ENCODE data around the gene MCF2L.
"Not testable (repeated sequence)": the region's sequence is repeated elsewhere in the genome, so short reads cannot be mapped to it uniquely, and the experiment has no call there.

The MCF2L gene

DNA sequence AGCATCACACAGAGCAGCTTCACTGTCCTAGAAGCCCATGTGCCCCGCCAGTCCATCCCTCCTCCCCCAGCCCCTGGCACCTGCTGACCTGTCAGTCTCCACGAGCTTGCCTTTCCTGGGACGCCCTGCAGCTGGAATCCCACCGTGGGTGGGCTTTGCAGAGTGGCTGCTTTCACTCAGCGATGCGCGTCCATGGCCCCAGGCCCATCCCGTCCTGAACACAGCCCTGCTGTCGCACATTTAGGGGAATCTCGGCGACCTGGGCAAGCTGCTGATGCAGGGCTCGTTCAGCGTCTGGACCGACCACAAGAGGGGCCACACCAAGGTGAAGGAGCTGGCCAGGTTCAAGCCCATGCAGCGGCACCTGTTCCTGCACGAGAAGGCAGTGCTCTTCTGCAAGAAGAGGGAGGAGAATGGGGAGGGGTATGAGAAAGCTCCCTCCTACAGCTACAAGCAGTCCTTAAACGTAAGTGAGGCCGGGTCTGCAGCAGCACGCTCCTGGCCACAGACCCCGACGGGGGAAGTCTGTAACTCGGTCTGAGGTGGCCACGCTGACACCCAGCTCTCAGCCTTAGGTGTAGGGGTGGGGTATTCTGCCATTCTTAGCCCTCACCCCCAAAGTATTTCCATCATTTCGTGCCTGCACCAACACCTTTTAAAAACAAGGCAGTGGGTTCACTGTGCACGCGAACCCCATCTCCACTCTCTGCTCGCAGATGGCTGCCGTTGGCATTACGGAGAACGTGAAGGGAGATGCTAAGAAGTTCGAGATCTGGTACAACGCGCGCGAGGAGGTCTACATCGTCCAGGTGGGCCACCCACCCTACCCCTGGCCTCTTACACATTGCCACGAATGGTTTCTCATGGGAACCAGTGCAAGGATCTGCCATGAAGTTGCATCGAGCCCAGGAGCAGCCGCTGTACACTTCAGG lies 118.2 kb downstream of the MCF2L start:
- no peak for DNase-seq

DNA sequence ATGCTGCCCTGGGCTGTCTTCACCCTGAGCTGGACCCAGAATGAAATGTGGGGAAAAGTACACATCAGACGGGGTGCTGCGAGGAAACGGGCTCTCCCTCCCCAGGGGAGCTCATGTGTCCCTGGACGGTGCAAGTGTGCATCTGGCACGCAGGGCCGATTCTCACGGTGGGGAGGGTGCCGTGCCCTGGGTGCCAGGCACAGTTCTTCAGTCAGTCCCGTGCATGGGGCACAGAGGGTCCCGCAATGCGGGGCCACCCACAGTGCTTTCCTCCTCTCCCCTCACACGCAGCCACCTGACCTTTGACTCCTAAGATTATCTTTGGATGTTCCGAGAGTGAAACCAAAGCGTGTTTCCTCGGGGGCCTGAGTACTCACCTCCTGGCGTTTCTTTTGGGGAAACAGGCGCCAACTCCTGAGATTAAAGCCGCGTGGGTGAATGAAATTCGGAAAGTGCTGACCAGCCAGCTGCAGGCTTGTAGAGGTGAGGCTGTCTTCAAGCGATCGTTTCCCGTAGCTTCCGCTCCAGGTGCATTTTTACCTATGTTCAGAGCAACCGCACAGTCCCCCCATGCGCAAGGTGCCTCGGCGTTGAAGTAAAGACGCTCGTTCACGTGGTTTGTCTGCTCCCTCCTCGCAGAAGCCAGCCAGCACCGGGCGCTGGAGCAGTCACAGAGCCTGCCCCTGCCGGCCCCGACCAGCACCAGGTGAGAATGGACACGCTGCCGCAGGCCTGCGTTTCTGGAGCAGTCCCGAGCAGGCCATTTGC lies 119.1 kb downstream of the MCF2L start:
- no peak for DNase-seq

DNA sequence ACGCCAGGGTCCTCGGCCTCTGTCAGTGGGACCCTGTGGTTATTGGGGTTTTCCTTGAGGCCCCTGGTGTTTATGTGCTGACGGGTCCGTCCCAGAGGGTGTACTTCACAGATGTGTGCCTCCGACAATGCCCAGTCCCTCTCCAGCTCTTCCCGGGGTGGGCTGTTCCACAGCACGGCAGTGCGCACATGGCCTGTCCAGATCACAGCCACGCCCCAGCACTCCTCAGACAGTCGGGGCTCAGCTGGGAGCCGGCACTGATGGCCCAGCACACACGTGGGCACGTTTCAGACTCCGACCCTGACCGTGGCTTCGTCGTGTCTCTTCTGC lies 119.6 kb downstream of the MCF2L start:
- no peak for DNase-seq

DNA sequence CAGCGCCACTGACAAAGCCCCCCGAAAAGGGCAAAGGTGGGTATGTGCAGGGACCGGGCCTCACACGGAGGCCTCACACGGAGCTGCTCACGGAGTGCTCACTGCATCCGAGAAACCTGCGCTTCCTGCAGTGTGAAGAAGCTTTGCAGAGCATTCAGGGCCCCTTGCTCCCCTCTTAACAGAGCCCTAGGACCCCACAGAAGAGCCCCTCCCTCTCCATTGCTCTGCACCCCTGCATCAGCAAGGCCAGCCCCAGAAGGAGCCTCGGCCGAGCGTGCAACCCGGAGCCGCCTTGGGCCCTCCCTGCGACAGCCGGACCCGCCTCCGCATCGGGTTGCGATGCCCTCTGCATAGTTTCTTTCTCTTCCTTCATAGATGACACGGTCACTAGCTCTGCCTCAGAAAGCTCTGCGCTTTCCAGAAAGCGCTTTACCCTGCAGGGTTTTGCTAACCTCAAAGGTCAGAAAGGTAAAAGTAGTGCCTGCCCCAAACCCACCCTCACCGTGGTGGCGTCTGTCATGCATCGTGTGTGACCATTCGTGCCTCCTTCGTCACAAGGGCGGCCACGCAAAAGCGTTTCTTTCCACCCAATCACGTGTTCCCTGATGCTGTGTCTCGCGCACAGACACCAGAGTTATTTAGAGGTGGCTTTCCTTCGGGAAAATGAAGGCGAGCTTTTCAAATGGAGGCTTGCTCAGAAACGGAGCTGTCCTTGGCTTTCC lies 120.8 kb downstream of the MCF2L start:
- no peak for DNase-seq

DNA sequence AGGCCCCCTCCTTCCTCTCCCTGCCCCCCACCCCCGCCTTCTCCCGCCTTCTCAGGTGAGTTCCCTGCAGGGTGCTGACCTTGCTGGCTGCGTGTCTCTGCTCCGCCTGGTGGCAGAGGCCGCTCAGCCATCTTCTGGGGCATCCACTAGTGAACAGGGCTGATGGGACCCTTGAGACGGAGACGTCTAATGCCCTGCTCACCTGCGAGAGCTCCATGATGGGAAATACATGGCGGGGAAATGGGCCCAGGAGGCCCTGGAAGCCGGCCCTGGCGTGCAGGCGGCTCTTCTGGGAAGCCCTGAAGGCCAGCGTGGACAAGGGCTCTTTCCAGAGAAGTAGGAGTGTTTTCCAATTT lies 121.4 kb downstream of the MCF2L start:
- no peak for DNase-seq

DNA sequence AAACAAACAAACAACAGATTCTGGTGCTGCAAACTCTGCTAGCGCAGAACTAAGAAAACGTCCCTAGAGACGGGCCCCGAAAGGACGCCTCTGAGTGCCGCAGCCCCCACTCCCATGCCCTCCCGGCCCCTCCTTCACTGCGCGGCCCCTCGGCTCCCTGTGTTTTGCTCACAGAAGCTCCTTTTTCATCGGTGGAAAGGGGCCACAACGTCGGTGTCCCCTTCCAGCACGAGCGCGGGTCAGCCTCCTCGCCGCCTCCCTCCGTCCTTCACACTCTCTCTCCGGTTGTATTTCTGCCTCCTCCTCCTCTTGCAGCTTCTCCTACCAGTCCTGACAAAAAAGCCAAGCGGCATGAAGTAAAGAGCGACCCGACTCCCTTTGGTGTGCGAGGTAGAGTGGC lies 121.8 kb downstream of the MCF2L start:
- no peak for DNase-seq

DNA sequence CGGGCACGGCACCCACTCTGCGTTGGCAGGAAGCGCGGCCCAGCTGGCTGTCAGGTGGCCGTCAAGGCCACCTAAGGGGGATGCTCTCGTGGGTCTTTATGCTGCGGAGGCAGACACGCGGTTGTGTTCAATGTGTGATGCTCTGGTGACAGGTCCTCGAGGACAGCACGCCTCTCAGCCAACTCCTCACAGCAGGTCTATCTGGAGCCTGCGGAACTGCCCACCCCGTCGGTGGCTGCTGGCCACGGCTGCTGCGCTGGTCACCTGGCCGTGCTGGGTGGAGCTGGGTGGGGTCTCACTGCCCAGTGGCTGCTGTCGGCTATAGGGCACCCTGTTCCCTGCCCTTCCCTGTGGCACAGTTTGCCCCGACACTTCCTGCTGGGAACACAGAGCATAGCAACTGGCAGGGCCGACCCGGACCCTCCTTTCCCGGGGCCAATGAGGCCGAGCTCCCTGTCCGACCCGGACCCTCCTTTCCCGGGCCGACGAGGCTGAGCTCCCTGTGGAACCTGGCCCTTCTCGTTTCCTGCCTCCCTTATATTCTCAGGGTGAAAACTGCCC lies 122.3 kb downstream of the MCF2L start:
- DNase-seq: no peak

DNA sequence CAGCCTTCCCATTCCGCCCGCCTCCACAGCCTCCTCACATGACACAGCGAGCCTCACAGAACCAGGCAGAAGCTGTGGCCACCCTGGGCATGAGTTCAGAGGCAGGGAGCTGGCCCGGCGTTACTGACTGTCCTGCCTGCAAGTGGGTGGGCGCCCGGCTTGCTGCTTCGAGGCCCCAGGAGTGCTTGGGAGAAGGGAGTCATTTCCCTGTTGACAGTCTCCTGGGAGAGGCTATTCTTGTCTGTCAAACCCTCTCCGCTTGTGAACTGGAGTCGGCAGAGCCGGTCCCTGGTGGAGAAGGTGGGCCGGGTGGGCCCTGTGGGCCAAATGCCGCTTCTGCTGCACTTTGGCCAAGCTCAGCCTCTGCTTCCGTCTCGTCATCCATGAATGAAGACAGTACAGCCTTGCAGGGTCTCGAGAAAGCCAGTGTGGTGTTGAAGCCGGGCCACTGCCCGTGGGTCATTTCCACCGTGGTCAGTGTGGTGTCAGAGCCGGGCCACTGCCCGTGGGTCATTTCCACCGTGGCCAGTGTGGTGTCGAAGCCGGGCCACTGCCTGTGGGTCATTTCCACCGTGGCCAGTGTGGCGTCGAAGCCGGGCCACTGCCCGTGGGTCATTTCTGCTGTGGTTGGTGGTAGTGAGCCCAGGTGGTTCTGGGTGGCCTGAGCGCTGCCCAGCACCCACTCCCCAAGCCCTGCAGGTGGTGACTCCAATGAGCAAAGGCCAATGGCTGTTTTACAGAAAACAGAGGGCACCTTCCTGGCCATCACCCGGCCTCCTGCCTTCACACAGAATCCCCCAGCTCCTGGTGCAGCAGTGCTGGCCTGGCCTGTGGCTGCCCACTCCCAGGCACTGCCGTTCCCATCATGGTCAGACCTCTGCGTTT lies 123.1 kb downstream of the MCF2L start:
- no peak for DNase-seq

DNA sequence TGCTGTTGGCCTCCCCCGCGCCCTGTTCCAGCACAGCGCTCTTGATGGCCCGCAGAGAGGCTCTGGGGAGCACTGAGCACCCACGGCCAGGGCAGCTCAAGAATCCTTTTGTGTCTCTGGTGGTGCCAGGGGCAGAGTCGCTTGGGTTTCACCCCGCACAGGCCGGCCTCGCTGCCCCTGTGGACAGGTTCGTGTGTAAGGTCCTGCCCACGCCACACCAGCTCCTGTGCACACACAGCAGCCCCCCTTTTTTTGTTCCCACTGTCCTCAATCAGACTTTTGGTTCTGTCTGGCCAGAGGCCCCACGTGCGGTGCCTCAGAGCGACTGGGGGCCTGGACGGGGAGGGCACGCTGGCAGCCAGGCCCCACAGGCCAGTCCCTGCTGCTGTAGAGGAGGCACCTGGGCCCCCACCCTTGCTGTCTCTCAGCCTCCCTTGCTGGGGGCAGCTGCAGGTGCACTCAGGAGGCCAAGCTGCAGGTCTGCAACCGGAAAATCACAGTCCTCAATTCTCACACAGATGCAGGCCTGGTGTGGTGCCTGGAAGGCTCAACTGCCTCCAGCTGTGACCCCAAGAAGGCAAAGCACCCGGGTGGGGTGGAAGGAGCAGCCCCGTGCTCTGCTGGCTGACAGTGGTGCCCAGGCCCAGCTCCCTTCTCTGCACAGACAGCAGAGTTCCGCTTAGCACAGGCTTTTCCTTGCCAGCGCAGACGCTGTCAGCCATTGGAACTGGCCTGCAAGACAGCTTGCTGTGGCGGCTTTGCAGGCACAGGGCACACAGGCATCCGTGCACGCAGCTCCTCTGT lies 124.0 kb downstream of the MCF2L start:
- no peak for DNase-seq

DNA sequence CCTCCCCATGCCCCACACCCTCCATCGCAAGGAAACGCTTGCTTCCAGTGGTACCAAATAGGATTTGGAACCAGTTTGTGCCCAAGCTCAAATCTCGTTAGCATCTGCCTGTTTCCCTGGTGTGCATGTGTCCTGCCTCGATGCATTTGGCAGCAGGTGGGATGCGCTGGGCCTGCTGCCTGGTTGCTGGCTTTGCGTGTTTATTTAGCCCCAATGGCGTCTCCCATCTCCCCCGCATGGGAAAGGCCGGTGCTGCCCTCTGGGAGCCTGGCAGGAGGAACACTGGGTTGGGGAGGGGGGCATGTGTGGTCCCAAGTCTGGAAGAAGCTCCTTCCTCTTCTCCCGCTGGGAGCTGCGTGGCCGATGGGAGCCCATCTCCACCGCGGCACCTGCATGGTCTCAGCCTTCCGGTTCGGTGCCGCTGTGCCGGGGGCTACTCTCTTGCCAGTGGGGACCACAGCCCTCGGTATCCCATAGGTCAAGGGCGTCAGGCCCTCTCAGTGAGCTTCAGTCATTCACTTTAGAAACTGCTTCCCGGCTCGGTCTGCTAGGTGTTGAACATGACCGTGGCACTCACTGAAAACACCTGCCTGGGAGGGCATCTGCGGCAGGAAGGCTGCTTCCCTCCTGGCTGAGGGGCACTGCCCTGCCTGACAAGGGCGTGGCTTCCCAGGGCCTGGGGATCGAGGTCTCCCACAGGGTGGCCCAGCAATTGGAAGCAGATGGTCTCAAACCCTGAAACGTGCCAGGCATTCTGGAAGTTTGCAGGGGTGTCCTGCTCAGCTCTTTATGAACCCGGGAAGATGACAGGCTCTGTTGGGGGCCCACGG lies 124.8 kb downstream of the MCF2L start:
- DNase-seq: no peak

DNA sequence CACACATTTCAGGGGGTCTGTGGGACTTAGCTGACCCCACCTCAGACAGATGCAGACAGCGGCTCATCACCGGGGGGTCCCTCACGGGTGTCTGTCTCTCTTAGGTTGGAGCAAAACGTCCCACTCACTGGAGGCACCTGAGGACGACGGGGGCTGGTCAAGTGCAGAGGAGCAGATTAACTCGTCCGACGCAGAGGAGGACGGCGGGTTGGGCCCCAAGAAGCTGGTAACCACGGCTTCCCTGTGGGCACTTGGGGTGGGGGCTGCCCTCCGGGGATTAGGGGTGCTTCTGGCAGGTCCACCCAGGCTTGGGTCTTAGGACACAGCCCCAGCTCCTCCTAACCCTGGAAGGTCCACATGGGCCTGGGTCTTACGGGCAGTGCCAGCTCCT lies 125.4 kb downstream of the MCF2L start:
- no peak for DNase-seq

DNA sequence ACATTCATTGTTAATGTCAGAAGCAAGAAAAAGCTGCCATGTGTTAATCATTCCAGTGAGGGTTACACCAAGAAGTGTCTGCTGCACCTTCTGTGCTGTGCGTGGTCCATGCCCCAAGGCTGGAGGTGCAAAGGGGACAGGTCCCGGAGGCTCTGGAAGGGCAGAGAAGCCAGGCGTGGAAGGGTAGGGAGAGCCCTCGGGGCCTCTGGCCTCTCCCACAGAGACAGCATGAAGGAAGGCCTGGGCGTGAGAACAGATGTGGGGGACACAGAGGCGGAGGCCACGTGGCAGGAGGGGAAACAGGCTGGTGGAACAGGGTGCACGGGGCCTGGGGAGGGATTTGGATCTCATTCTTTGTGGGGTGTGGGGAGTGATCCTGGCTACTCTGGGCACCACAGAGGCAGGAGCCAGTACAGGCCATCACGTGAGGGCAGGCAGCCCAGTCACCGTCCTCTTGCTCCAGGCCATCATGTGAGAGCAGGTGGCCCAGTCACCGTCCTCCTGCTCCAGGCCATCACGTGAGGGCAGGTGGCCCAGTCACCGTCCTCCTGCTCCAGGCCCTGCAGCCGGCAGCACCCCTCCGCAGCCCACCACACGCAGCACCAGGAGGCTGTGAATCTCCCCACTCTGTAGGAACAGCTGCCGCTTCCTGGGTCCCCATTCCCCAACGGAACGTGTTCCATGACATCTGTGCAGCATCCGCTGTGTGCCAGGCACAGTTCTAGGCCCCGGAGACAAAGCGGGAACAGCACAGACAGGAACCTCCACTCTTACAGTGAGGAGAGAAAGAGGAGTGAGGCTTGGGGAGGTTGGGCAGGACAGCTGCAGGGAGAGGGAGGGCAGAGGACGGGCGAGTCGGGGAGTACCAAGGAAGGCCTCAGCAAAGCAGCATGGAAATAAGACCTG lies 126.4 kb downstream of the MCF2L start:
- DNase-seq: no peak

DNA sequence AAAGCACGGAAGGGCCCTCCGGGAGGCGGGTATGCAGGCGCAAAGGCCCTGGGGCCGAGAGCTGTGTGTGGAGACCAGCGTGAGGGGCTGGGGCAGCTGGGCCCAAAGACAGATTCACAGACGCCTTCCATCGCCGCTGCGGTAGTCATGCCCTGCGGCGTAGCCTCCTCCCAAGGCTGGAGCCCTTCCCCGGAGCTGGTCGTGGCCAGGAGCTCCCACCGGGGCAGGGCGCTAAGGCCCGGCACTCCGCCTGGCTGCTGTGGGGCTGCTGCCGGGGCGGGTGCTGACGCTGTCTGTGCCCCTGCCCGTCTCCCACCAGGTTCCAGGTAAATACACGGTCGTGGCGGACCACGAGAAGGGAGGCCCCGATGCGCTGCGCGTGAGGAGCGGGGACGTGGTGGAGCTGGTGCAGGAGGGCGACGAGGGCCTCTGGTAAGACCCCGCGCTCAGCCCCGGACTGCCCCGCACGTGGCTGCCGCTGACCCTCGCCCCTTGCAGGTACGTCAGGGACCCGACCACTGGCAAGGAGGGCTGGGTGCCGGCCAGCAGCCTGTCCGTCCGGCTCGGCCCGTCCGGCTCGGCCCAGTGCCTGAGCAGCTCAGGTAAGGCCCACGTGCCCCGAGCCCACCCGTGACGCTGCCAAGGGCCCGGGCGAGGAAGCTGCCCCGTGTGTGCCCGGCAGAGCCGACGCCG lies 127.2 kb downstream of the MCF2L start:
- DNase-seq: no peak

DNA sequence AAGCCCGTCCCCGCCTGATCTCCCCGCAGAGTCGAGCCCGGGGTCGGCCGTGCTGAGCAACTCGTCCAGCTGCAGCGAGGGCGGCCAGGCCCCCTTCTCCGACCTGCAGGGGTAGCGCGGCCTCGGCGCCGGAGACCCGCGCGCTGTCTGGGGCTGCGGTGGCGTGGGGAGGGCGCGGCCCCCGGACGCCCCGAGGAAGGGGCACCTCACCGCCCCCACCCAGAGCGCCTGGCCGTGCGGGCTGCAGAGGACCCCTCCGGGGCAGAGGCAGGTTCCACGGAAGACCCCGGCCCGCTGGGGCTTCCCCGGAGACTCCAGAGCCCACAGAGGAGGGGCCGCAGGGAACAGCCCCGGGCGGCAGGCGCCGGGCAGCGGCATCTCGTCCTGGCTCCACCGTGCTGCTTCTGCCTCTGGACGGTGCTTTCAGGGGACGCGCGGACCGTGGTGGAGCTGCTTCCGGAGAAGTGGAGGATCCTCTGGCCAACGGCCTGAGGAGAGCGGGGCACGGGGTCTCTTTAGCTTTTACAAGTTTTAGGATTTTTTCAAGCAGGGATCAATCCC lies 127.8 kb downstream of the MCF2L start:
- DNase-seq: no peak

DNA sequence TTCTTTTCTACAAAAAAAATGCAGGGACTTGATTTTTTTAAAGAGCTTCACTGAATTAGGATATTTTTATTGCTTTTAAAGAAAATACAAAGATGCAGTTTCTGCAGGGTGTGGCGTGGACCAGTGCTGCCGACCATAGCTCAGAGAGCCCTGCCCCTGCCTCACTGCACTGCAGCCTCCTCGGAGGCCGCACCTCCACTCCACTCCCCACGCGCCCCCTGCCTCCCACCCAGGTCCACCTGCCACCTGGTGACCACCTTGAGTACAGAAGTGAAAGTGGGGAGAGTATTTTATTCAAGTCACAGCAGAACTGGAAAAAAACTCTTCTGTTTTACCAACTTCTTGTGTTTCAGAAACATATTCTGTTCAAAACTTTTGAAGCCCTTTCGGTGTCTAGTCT lies 128.6 kb downstream of the MCF2L start:
- DNase-seq: no peak

DNA sequence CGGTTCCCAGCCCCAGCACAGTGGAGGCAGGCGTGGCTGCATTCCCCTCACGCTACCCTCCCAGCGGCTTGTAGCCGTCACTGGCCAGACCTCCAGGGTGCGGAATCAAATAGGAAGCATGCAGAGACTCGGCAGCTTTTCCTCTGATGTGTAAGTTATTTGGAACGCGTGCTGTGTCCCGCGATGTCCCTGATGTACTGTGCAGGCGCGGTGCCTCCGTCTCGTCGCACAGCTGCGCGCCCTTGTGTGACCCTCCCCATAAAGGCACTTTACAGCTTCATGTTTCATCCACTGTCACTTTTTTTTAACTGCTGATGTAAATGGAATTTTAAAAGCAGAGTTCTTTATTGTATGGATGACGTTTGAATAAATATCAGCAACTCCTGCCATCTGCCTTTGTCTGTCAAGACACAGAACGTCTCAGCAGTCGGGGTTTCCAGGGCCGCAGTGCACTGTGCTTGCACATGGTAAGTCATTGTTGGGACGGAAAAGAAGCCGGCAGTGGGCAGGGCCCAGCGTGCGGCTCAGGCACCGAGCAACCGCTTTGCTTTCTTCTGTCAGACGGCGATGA lies 129.2 kb downstream of the MCF2L start:
- no peak for DNase-seq

DNA sequence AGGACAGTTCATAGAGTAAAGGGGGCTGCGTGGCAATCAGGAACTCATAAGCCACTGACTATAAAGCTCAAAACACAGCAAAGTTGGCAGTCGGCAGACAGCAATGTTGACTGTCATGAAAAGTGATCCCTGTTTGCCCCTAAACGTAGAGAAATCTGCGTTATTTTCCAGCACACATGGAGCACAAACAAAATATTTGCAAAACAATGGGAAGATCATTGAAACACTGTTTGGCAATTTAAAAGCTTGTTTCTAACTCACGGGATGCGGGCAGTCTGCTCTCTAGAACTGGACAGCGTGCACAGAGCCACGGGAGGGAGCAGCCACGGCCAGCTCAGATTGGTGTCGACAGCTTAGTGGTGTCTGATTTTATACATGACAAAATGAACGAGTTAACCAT lies 130.1 kb downstream of the MCF2L start:
- no peak for DNase-seq

DNA sequence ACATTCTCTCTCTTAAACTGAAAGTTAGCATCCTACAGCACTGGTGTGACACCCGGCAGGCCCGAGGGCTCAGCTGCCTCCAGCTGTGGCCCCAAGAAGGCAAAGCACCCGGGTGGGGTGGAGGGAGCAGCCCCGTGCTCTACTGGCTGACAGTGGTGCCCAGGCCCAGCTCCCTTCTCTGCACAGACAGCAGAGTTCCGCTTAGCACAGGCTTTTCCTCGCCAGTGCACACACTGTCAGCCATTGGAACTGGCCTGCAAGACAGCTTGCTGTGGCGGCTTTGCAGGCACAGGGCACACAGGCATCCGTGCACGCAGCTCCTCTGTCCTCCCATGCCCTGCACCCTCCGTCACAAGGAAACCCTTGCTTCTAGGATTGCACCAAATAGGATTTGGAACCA lies 133.3 kb downstream of the MCF2L start:
- DNase-seq: not testable (repeated sequence)

Data from midbrain (tissue), 1 donor.